Peyer's patch (tissue), 4 donors: ENCODE results near the gene TBCK. TPM values are rescaled to one million over a fixed set of nuclear protein-coding genes. Genes with fewer than 3 reads are reported as not detected.
A peak's percentile ranks its signal among the peaks of the same experiment; 100 is the strongest.

Experiments used
- DNase-seq, 3 donors: peaks; one replicate each; pipeline ENCODE4 v3.0.0-alpha.2; 2017 to 2019
- H3K27ac ChIP-seq, 4 donors: fragments of 200-600 bp; sonication (generic); one replicate each; pipeline ENCODE4 v1.5.1; 2016 to 2019
- H3K27me3 ChIP-seq, 2 donors: fragments of 200-600 bp; sonication (generic); one replicate each; pipeline ENCODE4 v1.5.1; 2019
- H3K36me3 ChIP-seq, 3 donors: fragments of 200-600 bp; sonication (generic); one replicate each; pipeline ENCODE4 v1.5.1; 2016 to 2019
- H3K4me1 ChIP-seq, 4 donors: fragments of 200-600 bp; sonication (generic); one replicate each; pipeline ENCODE4 v1.5.1; 2016 to 2019
- H3K4me3 ChIP-seq, 4 donors: fragments of 200-600 bp; sonication (generic); 1 replicate in 3 of 4; 2 replicates in 1 of 4; pipeline ENCODE4 v1.5.1; 2016 to 2019; ENCODE audit warnings: mild to moderate bottlenecking in 1 of 4
- H3K9me3 ChIP-seq, 4 donors: fragments of 200-600 bp; sonication (generic); one replicate each; pipeline ENCODE4 v1.5.1; 2016 to 2019; ENCODE audit warnings: mild to moderate bottlenecking in 1 of 4
- CTCF ChIP-seq, 6 experiments: fragments of 450-650 bp in 4 of 6; fragments of 200-600 bp in 2 of 6; sonication (generic) in 1 of 6; IDR thresholded peaks; one replicate each; pipeline ENCODE4 v1.5.1; 2017 to 2019; ENCODE audit warnings: antibody characterized with exemption in 6 of 6, mild to moderate bottlenecking in 3 of 6, moderate library complexity in 1 of 6
- POLR2A ChIP-seq, 2 donors: fragments of 450-650 bp; IDR thresholded peaks; one replicate each; pipeline ENCODE4 v1.5.1; 2017; ENCODE audit warnings: antibody characterized with exemption in 2 of 2, mild to moderate bottlenecking in 2 of 2, moderate library complexity in 2 of 2
- total RNA-seq, 4 donors: library from RNA; depleted of rRNA; stranded (reverse); fragments of >200 nt; gene quantifications; one replicate each; pipeline ENCODE4 v1.1.0, GENCODE V29; 2016

The TBCK gene
- total RNA-seq, 4 donors from 2014 or later = 39.9 to 96.6 (median 53.1) TPM

DNA sequence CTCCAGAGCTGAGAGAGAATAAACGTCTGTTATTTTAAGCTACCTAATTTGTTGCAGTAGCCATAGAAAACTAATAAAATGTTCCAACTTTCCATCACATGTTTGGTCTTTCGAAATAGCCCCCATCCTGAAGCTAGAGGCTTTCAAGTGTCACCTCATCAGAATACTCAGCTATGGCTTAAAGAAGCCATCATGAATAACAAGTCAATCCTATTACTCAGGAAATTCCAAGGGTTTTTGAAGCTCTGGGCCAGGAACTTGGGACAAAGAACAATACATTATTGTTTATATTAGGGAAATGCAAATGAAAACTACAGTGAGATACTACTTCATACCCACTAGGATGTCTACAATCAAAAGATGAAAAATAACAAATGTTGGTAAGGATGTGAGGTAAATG is 42.2 kb downstream of the TBCK start:
- H3K36me3 ChIP-seq = no peaks in the 10 kb centered on the region
- no peak for TF ChIP-seq POLR2A (IDR thresholded peaks at IDR 0.05)
- TF ChIP-seq CTCF (IDR thresholded peaks at IDR 0.05) = no peak
- no peak overlapping the region for H3K27ac ChIP-seq
- H3K9me3 ChIP-seq = no peaks in the 10 kb centered on the region
- H3K4me1 ChIP-seq = no peaks in the 10 kb centered on the region
- no peak for DNase-seq
- H3K27me3 ChIP-seq = no peaks in the 10 kb centered on the region
- H3K4me3 ChIP-seq = no peak overlapping the region

- DNase-seq = no peak
- Histone ChIP-seq H3K4me1 (no peaks in the 10 kb centered on the region), H3K9me3 (no peaks in the 10 kb centered on the region), H3K27ac (no peak overlapping the region), H3K4me3 (no peak overlapping the region), H3K27me3 (no peaks in the 10 kb centered on the region), H3K36me3 (no peaks in the 10 kb centered on the region)
- no peak for TF ChIP-seq POLR2A (IDR thresholded peaks at IDR 0.05)
- TF ChIP-seq CTCF (IDR thresholded peaks at IDR 0.05) = no peak
These were observed 45.3 kb downstream of the TBCK start for GRCh38 chr4:106270736-106271135.

DNA sequence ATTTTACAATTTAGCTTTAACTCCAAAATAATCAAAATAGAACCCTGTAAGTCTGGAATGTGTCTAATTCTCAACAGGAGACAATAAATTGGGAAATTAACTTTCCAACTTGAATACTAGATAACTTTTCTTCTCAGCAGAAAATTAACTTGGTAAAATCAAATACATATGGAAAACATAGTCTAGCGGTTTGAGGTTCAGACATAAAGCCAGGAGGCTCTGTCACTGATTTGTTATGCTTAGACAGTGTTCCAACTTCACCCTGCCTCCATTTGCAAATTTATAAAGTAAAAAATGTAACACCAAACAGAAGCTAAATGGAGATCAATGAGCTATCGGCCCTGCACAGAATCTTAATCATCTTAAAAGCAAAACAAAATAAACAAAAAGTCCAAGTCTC is 46.3 kb downstream of the TBCK start:
- Histone ChIP-seq H3K4me3 (no peak overlapping the region), H3K27me3 (no peaks in the 10 kb centered on the region), H3K36me3 (no peaks in the 10 kb centered on the region), H3K27ac (no peak overlapping the region), H3K9me3 (no peaks in the 10 kb centered on the region), H3K4me1 (no peaks in the 10 kb centered on the region)
- DNase-seq = no peak
- TF ChIP-seq POLR2A (IDR thresholded peaks at IDR 0.05) (no peak), CTCF (IDR thresholded peaks at IDR 0.05) (no peak)

DNA sequence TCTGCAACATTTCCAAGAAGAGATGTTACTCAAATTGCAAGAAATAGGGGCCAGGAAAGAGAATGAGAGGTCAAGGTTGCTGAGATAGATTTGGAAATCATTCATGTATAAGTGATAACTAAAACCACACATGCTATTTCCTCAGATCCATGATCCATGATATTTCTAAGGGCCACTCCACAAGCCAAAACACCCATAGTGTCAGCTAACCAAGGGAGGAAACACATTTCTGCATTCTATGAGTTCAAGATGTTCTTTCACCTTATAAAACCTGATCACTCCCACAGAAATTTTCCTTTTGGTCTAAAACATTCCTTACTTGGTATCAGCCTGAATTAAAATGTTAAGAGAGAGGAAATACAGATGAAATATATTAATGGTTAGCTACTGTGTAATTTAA is 47.2 kb downstream of the TBCK start:
- DNase-seq = no peak
- Histone ChIP-seq H3K27ac (no peak overlapping the region), H3K4me1 (no peaks in the 10 kb centered on the region), H3K27me3 (no peaks in the 10 kb centered on the region), H3K9me3 (no peaks in the 10 kb centered on the region), H3K36me3 (no peaks in the 10 kb centered on the region), H3K4me3 (no peak overlapping the region)
- no peak for TF ChIP-seq CTCF (IDR thresholded peaks at IDR 0.05)
- TF ChIP-seq POLR2A (IDR thresholded peaks at IDR 0.05) = no peak

DNA sequence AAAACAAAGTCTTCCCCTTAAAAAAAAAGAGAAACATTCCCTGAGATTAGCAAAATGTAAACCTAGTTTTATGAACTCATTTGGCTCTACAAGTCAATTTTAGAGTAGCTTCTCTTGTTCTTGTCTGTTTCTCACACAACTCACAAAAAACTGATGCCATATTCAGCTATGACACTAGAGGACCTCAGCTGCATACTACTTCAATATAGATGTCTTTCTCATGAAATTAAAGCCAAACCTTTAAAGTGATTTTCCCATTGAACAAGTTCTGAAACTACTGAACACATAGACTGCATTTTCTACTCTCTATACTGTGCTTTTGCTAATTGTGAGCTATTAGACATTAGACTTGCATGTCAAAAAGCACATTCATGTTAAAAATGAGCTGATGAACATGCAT is 49.8 kb downstream of the TBCK start:
- DNase-seq = no peak
- Histone ChIP-seq H3K27ac (no peak overlapping the region), H3K4me1 (no peaks in the 10 kb centered on the region), H3K36me3 (no peaks in the 10 kb centered on the region), H3K9me3 (no peaks in the 10 kb centered on the region), H3K27me3 (no peaks in the 10 kb centered on the region), H3K4me3 (no peak overlapping the region)
- TF ChIP-seq POLR2A (IDR thresholded peaks at IDR 0.05) (no peak), CTCF (IDR thresholded peaks at IDR 0.05) (peak in 4 of 6 experiments; percentile 30 to 74 (median 64))

GRCh38 chr4:106264331-106264728 is 51.7 kb downstream of the TBCK start:
- H3K27me3 ChIP-seq = no peaks in the 10 kb centered on the region
- no peaks in the 10 kb centered on the region for H3K9me3 ChIP-seq
- H3K27ac ChIP-seq = peak overlapping the region in 2 of 4 donors; percentile 28 to 53
- H3K4me3 ChIP-seq = no peak overlapping the region
- TF ChIP-seq POLR2A (IDR thresholded peaks at IDR 0.05) = peak in 1 of 2 donors; percentile 17
- TF ChIP-seq CTCF (IDR thresholded peaks at IDR 0.05) = peak in 1 of 6 experiments; percentile 8
- H3K36me3 ChIP-seq = no peaks in the 10 kb centered on the region
- no peaks in the 10 kb centered on the region for H3K4me1 ChIP-seq
- DNase-seq = no peak
